ENCODE results near the gene TRPM6. TPM values are rescaled to one million over a fixed set of nuclear protein-coding genes. Genes with fewer than 3 reads are reported as not detected.

TRPM6 gene
- total RNA-seq, 1 donor = under 0.01 TPM

GRCh38 chr9:74846766-74847165, 41.0 kb downstream of the TRPM6 start:
- no peak for DNase-seq (ENCODE audit: low read depth)
- TF ChIP-seq CTCF (IDR thresholded peaks at IDR 0.05; ENCODE audit: insufficient read depth, low read length) = no peak
- no peak overlapping the region for H3K4me3 ChIP-seq (ENCODE audit: low read depth, low read length)

- no peak for TF ChIP-seq CTCF (IDR thresholded peaks at IDR 0.05; ENCODE audit: insufficient read depth, low read length)
These were observed 49.4 kb downstream of the TRPM6 start for GRCh38 chr9:74838351-74838750.

GRCh38 chr9:74824654-74825053, 63.1 kb downstream of the TRPM6 start:
- peak; percentile 38 for DNase-seq (ENCODE audit: low read depth)
- no peak overlapping the region for H3K4me3 ChIP-seq (ENCODE audit: low read depth, low read length)

More at GRCh38 chr9:74838351-74838750, 49.4 kb downstream of the TRPM6 start:
- no peak overlapping the region for H3K4me3 ChIP-seq (ENCODE audit: low read depth, low read length)
- DNase-seq (ENCODE audit: low read depth) = peak; percentile 2

GRCh38 chr9:74821636-74822035, 66.1 kb downstream of the TRPM6 start:
- no peak for DNase-seq (ENCODE audit: low read depth)
- TF ChIP-seq CTCF (IDR thresholded peaks at IDR 0.05; ENCODE audit: insufficient read depth, low read length) = no peak
- no peak overlapping the region for H3K4me3 ChIP-seq (ENCODE audit: low read depth, low read length)

More at GRCh38 chr9:74824654-74825053, 63.1 kb downstream of the TRPM6 start:
- TF ChIP-seq CTCF (IDR thresholded peaks at IDR 0.05; ENCODE audit: insufficient read depth, low read length) = no peak

GRCh38 chr9:74817816-74818215, 69.9 kb downstream of the TRPM6 start:
- DNase-seq (ENCODE audit: low read depth) = no peak
- TF ChIP-seq CTCF (IDR thresholded peaks at IDR 0.05; ENCODE audit: insufficient read depth, low read length) = no peak
- H3K4me3 ChIP-seq (ENCODE audit: low read depth, low read length) = no peak overlapping the region

GRCh38 chr9:74817281-74817810, 70.4 kb downstream of the TRPM6 start:
- no peak for TF ChIP-seq CTCF (IDR thresholded peaks at IDR 0.05; ENCODE audit: insufficient read depth, low read length)
- no peak for DNase-seq (ENCODE audit: low read depth)
- H3K4me3 ChIP-seq (ENCODE audit: low read depth, low read length) = no peak overlapping the region

GRCh38 chr9:74810200-74810599, 77.5 kb downstream of the TRPM6 start:
- no peak for TF ChIP-seq CTCF (IDR thresholded peaks at IDR 0.05; ENCODE audit: insufficient read depth, low read length)
- H3K4me3 ChIP-seq (ENCODE audit: low read depth, low read length) = no peak overlapping the region
- DNase-seq (ENCODE audit: low read depth) = peak; percentile 7
